Measurements from ENCODE around the gene ANXA2R. TPM values are rescaled to one million over a fixed set of nuclear protein-coding genes. Genes with fewer than 3 reads are reported as not detected.
A peak's percentile ranks its signal among the peaks of the same experiment; 100 is the strongest.

ANXA2R gene
- total and polyA plus RNA-seq, 4 donors = 0.49 to 2.0 (median 0.71) TPM

DNA sequence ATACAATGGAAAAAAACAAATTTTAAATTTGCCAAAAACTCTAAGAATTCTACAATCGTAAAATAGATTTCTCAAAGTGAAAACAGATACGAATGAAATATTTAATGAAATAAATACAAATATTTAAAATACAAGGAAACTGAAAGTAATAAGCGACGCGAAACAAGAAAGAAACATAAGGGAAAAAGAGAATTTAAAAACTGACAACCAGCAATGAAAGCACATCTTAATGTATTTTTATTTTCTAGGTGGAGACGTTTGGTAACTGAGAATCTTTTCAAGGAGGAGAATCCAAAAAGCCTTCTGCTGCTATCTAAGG, 1.0 kb downstream of the ANXA2R start:
- Histone ChIP-seq H3K9me3 (ENCODE audit: control insufficient read depth in 4 of 4, low read length in 3 of 4) (peaks cover 4 to 23% (median 12%) of the 10 kb centered on the region in 4 donors), H3K4me1 (ENCODE audit: control insufficient read depth in 4 of 4, insufficient read depth in 4 of 4, low read length in 3 of 4) (peaks cover 3 to 36% (median 23%) of the 10 kb centered on the region in 4 donors), H3K4me3 (ENCODE audit: low read depth in 1 of 3, low read length in 3 of 3) (peak overlapping the region; percentile 15 to 65 (median 32)), H3K9ac (ENCODE audit: low read depth in 1 of 2, low read length in 2 of 2) (peak overlapping the region in 1 of 2 donors; percentile 60), H3K27ac (ENCODE audit: low read depth in 1 of 2, low read length in 2 of 2) (peak overlapping the region; percentile 74 to 92), H3K36me3 (ENCODE audit: control insufficient read depth in 4 of 4, insufficient read depth in 3 of 4, low read depth in 1 of 4, low read length in 3 of 4) (no peaks in the 10 kb centered on the region), H3K27me3 (ENCODE audit: control insufficient read depth in 4 of 4, insufficient read depth in 4 of 4, low read length in 3 of 4) (peaks cover 0 to 35% (median 14%) of the 10 kb centered on the region in 4 donors)
- TF ChIP-seq CTCF (IDR thresholded peaks at IDR 0.05; ENCODE audit: low read depth, low read length, missing input control) (no peak), RXRA (IDR thresholded peaks at IDR 0.05) (no peak), GABPA (IDR thresholded peaks at IDR 0.05 in 1 of 2, conservative IDR thresholded peaks at IDR 0.05 in 1 of 2) (no peak), TAF1 (conservative IDR thresholded peaks at IDR 0.05) (no peak), MAX (IDR thresholded peaks at IDR 0.05) (no peak)
- WGBS = 44% methylated on average over 6 of the region's 6 CpGs
- DNase-seq (ENCODE audit: low spot score) = no peak

DNA sequence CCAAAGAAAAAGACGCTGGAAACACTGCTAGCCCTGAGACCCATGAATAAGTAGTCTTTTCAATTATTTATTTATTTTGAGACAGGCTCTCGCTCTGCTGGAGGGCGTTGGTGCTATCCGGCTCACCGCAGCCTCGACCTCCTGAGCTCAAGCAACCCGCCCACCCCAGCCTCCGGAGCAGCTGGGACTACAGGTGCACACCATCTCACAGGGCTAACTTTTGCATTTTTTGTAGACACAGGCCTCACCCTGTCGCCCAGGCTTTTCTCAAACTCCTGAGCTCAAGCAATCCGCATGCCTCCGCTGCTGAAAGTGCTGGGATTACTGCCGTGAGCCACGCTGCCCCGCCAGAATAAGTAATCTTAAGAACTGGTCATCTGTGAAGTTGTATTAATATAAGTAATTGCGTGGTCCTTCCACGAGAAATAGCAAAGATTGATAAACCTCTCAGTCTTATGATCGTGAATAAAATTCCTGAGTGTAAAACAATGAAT, 1.6 kb downstream of the ANXA2R start:
- H3K27me3 ChIP-seq (ENCODE audit: control insufficient read depth in 4 of 4, insufficient read depth in 4 of 4, low read length in 3 of 4) = peaks cover 0 to 34% (median 14%) of the 10 kb centered on the region in 4 donors
- peaks cover 4 to 23% (median 12%) of the 10 kb centered on the region in 4 donors for H3K9me3 ChIP-seq (ENCODE audit: control insufficient read depth in 4 of 4, low read length in 3 of 4)
- TF ChIP-seq ATF3 (IDR thresholded peaks at IDR 0.05) = no peak
- TF ChIP-seq SP1 (IDR thresholded peaks at IDR 0.05) = no peak
- no peak for TF ChIP-seq FOXA1 (IDR thresholded peaks at IDR 0.05)
- TF ChIP-seq TAF1 (conservative IDR thresholded peaks at IDR 0.05) = no peak
- peak overlapping the region in 1 of 2 donors; percentile 71 for H3K9ac ChIP-seq (ENCODE audit: low read depth in 1 of 2, low read length in 2 of 2)
- H3K27ac ChIP-seq (ENCODE audit: low read depth in 1 of 2, low read length in 2 of 2) = peak overlapping the region; percentile 2 to 12
- H3K4me1 ChIP-seq (ENCODE audit: control insufficient read depth in 4 of 4, insufficient read depth in 4 of 4, low read length in 3 of 4) = peaks cover 3 to 36% (median 23%) of the 10 kb centered on the region in 4 donors
- H3K4me3 ChIP-seq (ENCODE audit: low read depth in 1 of 3, low read length in 3 of 3) = peak overlapping the region; percentile 15 to 61 (median 48)
- no peaks in the 10 kb centered on the region for H3K36me3 ChIP-seq (ENCODE audit: control insufficient read depth in 4 of 4, insufficient read depth in 3 of 4, low read depth in 1 of 4, low read length in 3 of 4)
- DNase-seq (ENCODE audit: low spot score) = peak; percentile 44
- 27% methylated on average over 17 of the region's 17 CpGs for WGBS

- DNase-seq (ENCODE audit: low spot score) = no peak
- WGBS = 14% methylated on average over 24 of the region's 24 CpGs
- H3K4me3 ChIP-seq (ENCODE audit: low read depth in 1 of 3, low read length in 3 of 3) = peak overlapping the region; percentile 15 to 61 (median 48)
- H3K36me3 ChIP-seq (ENCODE audit: control insufficient read depth in 4 of 4, insufficient read depth in 3 of 4, low read depth in 1 of 4, low read length in 3 of 4) = no peaks in the 10 kb centered on the region
- peaks cover 3 to 31% (median 21%) of the 10 kb centered on the region in 4 donors for H3K4me1 ChIP-seq (ENCODE audit: control insufficient read depth in 4 of 4, insufficient read depth in 4 of 4, low read length in 3 of 4)
- H3K9me3 ChIP-seq (ENCODE audit: control insufficient read depth in 4 of 4, low read length in 3 of 4) = peaks cover 4 to 23% (median 12%) of the 10 kb centered on the region in 4 donors
- H3K27me3 ChIP-seq (ENCODE audit: control insufficient read depth in 4 of 4, insufficient read depth in 4 of 4, low read length in 3 of 4) = peaks cover 0 to 34% (median 14%) of the 10 kb centered on the region in 4 donors
- H3K27ac ChIP-seq (ENCODE audit: low read depth in 1 of 2, low read length in 2 of 2) = peak overlapping the region; percentile 2 to 12
- no peak for TF ChIP-seq YY1 (IDR thresholded peaks at IDR 0.05)
- TF ChIP-seq RAD21 (IDR thresholded peaks at IDR 0.05) = peak in 1 of 2 donors; percentile 6
- TF ChIP-seq, protein P1, sequence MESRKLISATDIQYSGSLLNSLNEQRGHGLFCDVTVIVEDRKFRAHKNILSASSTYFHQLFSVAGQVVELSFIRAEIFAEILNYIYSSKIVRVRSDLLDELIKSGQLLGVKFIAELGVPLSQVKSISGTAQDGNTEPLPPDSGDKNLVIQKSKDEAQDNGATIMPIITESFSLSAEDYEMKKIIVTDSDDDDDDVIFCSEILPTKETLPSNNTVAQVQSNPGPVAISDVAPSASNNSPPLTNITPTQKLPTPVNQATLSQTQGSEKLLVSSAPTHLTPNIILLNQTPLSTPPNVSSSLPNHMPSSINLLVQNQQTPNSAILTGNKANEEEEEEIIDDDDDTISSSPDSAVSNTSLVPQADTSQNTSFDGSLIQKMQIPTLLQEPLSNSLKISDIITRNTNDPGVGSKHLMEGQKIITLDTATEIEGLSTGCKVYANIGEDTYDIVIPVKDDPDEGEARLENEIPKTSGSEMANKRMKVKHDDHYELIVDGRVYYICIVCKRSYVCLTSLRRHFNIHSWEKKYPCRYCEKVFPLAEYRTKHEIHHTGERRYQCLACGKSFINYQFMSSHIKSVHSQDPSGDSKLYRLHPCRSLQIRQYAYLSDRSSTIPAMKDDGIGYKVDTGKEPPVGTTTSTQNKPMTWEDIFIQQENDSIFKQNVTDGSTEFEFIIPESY (IDR thresholded peaks at IDR 0.05) = no peak
- peak overlapping the region in 1 of 2 donors; percentile 71 for H3K9ac ChIP-seq (ENCODE audit: low read depth in 1 of 2, low read length in 2 of 2)
Measured at GRCh38 chr5:43037636-43038495, 2.3 kb downstream of the ANXA2R start.

Measured in liver (tissue), 9 donors.